GM21360 (cell line): Measurements from ENCODE around the gene ITPKC.

Experiments
- ATAC-seq: cut with Tn5 transposase; IDR thresholded peaks from one replicate; pipeline ENCODE4 v1.9.1; 2021; ENCODE audit warnings: mild to moderate bottlenecking, moderate library complexity; ENCODE audit not compliant: unreplicated experiment

Gene ITPKC

DNA sequence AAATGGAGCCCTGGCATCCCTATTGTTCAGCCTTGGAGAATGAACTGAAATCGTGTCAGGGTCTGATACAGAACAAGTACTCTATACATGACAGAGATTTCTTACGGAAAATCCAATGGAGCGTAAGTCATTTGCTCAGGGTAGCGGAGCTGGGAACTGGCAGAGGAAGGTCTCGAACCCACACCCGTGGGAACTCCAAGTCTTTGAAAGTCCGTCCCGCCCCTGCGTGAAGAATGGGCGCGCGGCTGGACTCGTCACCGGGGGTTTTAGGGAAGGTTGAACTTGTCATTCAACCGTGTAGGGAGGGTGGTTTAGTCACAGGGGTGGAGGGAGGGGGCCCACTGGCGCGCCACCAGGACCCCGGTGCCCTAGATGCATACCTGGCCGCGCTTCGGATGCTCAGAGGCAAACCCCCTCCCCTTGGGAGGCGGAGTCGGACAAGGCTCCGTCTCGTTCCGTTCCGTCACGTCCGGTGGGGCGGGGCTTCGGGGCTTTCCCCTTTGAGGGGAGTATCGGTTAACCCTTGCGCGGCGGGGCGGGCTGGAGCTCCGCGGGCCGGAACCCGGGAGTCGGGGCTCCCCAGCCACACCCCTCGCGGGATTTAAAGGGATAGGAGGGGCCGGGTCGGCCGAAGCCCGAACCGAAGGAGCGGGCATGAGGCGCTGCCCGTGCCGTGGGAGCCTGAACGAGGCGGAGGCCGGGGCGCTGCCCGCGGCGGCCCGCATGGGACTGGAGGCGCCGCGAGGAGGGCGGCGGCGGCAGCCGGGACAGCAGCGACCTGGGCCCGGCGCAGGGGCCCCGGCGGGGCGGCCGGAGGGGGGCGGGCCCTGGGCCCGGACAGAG is at the start of gene ITPKC, which contains the start of gene COQ8B:
Gene ITPKC (plus strand): TSS at position 631 of the 843 bp plus-strand sequence. CDS start 24 bp downstream, at position 655.
Gene COQ8B (minus strand): TSS at position 405 of the 843 bp plus-strand sequence. CDS start 2,254 bp downstream, outside the sequence.
- peak; percentile 67 for ATAC-seq

GRCh38 chr19:40667602-40668001 is 49.3 kb upstream of the ITPKC start:
- no peak for ATAC-seq

DNA sequence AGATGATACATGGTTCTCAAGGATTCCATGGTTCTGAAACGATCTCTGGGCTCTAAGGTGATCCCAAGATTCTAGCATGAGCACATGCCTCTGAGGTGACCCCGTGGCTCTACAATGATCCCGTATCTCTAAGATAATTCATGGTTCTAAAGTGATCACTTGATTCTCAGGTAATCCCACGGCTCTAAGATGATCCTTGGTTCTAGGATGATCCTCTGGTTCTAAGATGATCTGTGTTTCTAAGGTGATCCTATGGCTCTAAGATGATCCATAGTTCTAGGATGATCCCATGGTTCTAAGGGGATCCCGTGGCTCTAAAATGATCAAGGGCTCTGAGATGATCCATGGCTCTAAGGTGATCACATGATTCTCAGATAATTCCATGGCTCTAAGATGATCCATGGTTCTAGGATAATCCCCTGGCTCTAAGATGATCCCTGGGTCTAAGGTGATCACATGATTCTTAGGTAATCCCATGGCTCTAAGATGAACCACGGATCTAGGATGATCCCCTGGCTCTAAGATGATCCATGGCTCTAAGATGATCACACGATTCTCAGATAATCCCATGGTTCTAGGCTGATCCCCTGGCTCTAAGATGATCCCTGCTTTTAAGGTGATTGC is 47.8 kb upstream of the ITPKC start:
- no peak for ATAC-seq

DNA sequence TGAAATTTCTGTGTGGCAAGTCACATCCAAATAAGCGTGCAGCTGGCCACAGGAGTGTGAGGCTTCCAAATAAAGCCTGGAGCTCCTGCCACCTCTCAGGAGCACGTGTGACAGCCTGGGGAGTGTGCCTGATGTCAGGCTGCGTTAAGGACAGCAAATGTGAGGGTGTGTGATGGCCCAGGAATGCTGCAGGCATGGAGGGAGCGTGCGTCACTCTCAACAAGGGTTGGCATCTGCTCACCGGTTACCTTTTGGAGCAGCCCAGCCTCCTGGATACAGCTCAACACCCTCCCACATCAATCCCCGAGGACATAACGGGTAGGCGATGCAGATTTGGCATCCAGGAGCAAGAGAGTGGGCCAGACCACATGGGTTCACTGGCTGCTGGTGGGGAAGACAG is 45.5 kb upstream of the ITPKC start:
- ATAC-seq = no peak

DNA sequence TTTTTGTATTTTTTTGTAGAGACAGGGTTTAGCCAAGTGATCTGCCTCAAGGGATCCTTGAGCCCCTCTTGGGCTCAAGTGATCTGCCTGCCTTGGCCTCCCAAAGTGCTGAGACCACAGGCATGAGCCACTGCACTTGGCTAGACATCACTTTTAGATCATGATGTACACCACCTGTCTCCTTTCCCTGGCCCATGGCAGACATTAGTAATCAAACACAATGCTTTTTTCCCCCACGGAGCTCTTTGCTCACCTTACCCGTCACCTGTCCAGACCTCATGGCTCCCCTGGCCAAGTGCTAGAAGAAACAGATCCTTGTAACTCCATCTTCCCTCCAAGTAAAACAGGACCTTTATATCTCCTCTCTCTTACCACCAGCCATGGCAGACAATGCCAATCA is 44.9 kb upstream of the ITPKC start:
- no peak for ATAC-seq

- no peak for ATAC-seq
Observed at GRCh38 chr19:40672573-40673299, 44.2 kb upstream of the ITPKC start.

- ATAC-seq = no peak
Observed at GRCh38 chr19:40673397-40673796, 43.5 kb upstream of the ITPKC start.

GRCh38 chr19:40674291-40674690 is 42.6 kb upstream of the ITPKC start:
- ATAC-seq = no peak

DNA sequence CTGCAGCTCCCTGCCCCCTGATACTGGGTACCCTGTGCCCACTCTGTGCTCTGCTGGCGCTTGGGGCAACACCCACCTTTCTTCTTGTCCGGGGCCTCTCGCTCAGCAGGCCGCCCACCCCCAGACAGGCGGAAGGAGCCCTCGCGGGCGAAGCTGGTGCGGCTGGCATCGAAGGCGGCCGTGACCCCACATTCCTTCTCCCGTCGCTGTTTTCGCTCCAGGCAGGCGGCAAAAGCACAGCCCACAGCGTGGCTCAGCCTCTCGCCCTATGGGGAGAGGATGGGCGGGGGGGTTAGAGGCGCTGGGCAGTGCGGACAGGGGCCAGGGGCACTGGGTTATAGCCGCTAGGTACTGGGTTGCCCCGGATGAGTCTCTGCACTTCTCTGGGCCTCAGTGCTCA is 39.8 kb upstream of the ITPKC start:
- ATAC-seq = no peak

DNA sequence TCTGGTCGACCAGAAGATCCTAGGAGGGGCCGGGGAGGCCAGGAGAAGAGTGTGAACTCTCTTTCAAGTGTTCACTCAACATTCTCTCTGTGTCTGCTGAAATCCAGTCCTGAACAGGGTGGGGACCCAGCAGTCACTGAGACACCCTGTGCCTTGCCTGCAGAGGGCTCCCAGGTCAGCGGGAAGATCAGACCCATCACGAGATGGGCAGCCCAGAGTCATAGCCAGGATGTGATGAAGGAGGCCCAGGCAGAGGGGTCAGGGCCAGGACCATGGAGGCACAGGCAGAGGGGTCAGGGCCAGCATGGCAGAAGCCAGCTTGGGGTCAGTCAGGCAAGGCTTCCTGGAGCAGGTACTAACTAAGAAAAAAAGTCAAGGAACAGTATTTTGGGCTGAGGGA is 35.9 kb upstream of the ITPKC start:
- no peak for ATAC-seq

DNA sequence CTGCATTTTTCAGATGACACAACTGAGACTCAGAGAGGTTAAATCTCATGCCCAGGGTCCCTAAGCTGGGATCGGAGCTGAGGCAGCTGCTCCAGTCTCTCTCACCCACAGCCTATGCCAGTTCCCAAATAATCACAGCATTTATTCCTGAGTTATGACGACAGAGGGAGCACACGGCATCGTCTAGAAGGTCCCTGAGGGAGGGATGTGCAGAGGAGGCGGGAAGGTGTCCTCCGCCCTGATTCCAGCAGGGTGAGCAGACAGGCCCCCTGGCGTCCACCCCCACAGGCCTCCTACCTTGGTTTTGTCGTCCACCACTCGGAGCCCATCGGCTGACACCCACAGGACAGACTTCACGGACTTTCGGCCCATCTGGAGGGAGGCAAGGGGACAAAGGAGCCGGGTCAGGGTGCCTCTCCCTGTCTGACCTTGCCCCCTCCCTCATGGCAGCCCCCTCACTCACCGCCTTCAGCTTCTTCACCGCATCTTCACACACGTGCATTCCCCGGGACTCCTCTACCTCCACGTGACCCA is 34.4 kb upstream of the ITPKC start:
- ATAC-seq = no peak

GRCh38 chr19:40683437-40683836 is 33.5 kb upstream of the ITPKC start:
- no peak for ATAC-seq

DNA sequence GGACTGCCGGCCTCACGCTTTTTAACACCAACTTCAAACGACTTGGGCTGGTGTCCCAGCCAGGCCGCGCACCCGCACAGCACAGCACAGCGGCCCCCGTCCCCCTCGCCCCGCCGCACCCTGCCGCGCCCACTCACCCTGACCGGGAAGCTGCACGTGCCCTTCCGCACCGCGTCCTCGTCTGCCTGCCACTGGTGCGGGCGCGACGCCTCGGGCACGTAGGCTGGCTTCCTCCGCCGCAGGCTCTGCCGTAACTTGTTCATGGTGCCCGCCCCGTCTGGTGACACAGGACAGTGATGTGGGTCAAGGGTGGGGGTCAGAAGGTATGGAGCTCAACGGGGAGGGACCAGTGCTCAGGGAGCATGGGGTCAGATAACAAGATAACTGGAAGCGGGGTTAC is 32.6 kb upstream of the ITPKC start:
- ATAC-seq = no peak

DNA sequence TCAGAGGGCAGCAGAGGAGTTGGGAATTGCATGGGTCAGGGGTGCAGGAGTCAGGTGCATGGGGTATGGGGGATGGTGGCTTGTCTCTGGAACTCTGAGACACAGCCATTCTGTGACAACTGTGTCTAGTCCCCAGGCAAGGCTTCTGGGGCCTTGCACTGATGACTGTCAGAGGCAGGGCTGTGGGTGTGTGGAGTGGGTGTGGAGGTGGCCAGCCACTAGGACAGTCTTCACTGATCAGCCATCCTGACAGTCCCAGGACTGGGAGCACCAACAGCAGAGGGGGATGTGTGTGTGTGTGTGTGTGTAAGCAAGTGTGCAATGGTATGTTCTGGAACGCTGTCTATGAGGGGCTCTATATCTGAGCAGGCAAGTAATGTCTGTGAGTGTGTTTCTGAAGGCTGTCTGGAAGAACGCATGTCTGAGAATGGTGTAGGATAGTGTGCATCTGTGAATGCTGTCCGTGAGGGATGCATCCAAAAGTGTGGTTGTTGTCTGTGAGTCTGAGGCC is 31.8 kb upstream of the ITPKC start:
- ATAC-seq = no peak

DNA sequence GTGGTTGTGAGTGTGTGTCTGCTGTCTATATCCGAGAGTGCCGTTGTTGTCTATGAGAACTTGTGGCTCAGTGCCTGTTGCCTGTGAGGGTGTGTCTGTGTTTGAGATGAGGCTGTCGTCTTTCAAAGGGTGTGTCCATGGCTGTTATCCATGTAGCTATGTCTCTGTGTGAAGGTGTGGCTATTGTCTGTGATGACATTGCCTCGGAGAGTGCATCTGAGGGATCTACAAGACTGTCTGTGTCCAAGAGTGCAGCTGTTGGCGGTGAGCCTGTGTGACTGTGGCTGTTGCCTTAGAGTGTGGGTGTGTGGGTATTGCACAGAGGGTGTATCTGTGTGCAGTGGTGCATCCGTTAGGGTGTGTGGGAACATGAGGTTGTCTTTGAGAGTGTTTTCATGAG is 31.3 kb upstream of the ITPKC start:
- no peak for ATAC-seq

DNA sequence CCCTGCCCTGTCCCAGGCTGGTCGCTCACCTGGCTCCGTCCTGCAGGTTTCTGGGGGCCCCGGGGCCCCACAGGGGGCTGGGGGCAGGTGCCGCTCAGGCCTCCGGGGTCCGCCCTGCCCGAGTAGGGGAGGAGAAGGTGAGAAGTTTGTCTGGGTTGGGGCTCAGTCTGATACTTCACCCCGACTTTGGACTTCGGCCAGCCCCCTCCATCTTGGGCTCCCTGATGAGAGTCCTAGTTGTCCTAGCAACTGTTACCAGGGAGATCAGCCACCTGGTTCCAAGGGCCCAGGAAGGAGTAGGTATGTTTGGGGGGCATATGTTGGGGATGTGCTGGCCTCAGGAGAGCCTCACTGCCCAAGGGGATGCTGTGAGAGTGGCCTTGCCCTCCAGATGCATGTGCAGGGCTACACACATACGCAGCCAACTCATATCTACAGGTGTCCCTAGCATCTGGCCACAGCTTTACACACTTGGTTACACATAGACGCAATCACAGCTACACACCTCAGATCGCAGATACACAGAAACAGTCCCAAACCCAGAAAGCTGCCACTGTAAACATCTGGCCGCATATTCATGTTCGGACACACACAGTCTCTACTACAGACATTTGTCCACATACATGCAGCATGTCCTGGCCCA is 29.9 kb upstream of the ITPKC start:
- ATAC-seq = no peak

DNA sequence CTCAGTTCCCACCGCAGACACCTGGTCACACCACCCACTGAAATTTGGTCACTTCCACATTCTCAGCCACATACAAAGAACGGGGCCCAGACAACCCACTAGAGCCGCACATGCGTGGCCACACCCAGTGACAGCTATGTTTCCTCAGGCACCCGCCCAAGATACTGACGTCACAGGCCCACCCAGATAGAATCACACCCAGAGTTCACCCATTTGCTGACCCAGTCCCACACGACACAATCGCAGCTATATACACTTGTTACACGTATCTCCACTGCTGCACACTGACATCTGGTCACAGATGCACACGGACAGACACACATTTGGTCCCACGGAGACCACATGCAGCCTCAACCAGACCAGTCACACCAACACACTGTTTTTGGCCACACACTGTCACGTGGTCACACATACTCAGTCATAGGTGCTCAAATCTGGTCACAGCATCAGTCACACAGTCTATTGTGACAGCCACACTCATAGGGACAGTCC is 29.3 kb upstream of the ITPKC start:
- ATAC-seq = no peak

GRCh38 chr19:40688309-40688708 is 28.6 kb upstream of the ITPKC start:
- ATAC-seq = no peak

- no peak for ATAC-seq
Observed at GRCh38 chr19:40688987-40689338, 27.9 kb upstream of the ITPKC start.

GRCh38 chr19:40689339-40690049 is 27.4 kb upstream of the ITPKC start:
- ATAC-seq = no peak
